IMR-90 (cell line): ENCODE measurements around the gene CAMK2G. TPM values are rescaled to one million over a fixed set of nuclear protein-coding genes. Genes with fewer than 3 reads are reported as not detected.

Source experiments
- ATAC-seq: fragments of 200-7000 bp; cut with Tn5 transposase; 2 replicates; pipeline ENCODE4 v1.9.1; 2020; ENCODE audit warnings: low read depth, mild to moderate bottlenecking, moderate library complexity
- BruUV-seq: library from RNA; stranded (reverse); fragments of 400-500 nt; replicated peaks from 2 replicates; lab custom pipeline; 2021; lab: Mats Ljungman, UMichigan
- CTCF ChIA-PET: fragments of 300-600 bp; formaldehyde crosslinking; extraction: SDS; loops from one replicate; lab custom pipeline; 2021; ENCODE audit warnings: antibody characterized with exemption; lab: Yijun Ruan, JAX
- POLR2A ChIA-PET: fragments of 300-600 bp; sonication (Branson Sonifier 250); formaldehyde crosslinking; loops from one replicate; lab custom pipeline; 2022; ENCODE audit warnings: antibody characterized with exemption; ENCODE audit not compliant: unreplicated experiment; lab: Charles Lee
- DNase-seq: peaks from one replicate; pipeline ENCODE4 v3.0.0; 2013
- H2AFZ ChIP-seq: replicated peaks from 2 replicates; pipeline ENCODE3; 2013; ENCODE audit warnings: low read length, mild to moderate bottlenecking; ENCODE audit not compliant: poor library complexity
- H2AK5ac ChIP-seq: 2 replicates; pipeline ENCODE4 v1.6.1; 2013; ENCODE audit warnings: low read depth, low read length, inconsistent platforms
- H2AK9ac ChIP-seq: replicated peaks from 2 replicates; pipeline ENCODE3; 2013; ENCODE audit warnings: mild to moderate bottlenecking, low read depth, low read length, moderate library complexity; ENCODE audit not compliant: poor library complexity
- H2BK120ac ChIP-seq: 2 replicates; pipeline ENCODE4 v1.6.1; 2013; ENCODE audit warnings: low read depth, low read length, inconsistent platforms
- H2BK15ac ChIP-seq: 3 replicates; pipeline ENCODE4 v1.6.1; 2013; ENCODE audit warnings: low read depth, low read length, inconsistent platforms
- H2BK20ac ChIP-seq: 2 replicates; pipeline ENCODE4 v1.6.1; 2013; ENCODE audit warnings: low read depth, mild to moderate bottlenecking, inconsistent platforms, low read length, moderate library complexity
- H2BK5ac ChIP-seq: 2 replicates; pipeline ENCODE4 v1.6.1; 2013; ENCODE audit warnings: mild to moderate bottlenecking, low read depth, low read length, inconsistent platforms; ENCODE audit not compliant: poor library complexity, severe bottlenecking
- H3K14ac ChIP-seq: replicated peaks from 2 replicates; pipeline ENCODE4 v1.6.1; 2013; ENCODE audit warnings: low read depth, low read length, inconsistent platforms
- H3K18ac ChIP-seq: 2 replicates; pipeline ENCODE4 v1.6.1; 2013; ENCODE audit warnings: low read depth, low read length, control low read depth
- H3K23ac ChIP-seq: 2 replicates; pipeline ENCODE4 v1.6.1; 2013; ENCODE audit warnings: low read depth, low read length, inconsistent platforms
- H3K27ac ChIP-seq: 2 replicates; pipeline ENCODE4 v1.5.1; 2013; ENCODE audit warnings: mild to moderate bottlenecking, control low read depth, low read length; ENCODE audit not compliant: insufficient read depth
- H3K27me3 ChIP-seq: 2 replicates; pipeline ENCODE4 v1.6.1; 2013; ENCODE audit warnings: low read length; ENCODE audit not compliant: control insufficient read depth, insufficient read depth
- H3K36me3 ChIP-seq: 2 replicates; pipeline ENCODE4 v1.6.1; 2013; ENCODE audit warnings: low read length, mixed read lengths; ENCODE audit not compliant: control insufficient read depth, insufficient read depth
- H3K4ac ChIP-seq: 2 replicates; pipeline ENCODE4 v1.6.1; 2013; ENCODE audit warnings: low read depth, low read length, inconsistent platforms
- H3K4me1 ChIP-seq: 2 replicates; pipeline ENCODE4 v1.6.1; 2013; ENCODE audit warnings: low read length, mixed read lengths; ENCODE audit not compliant: control insufficient read depth, insufficient read depth
- H3K4me2 ChIP-seq: 2 replicates; pipeline ENCODE4 v1.6.1; 2013; ENCODE audit warnings: low read depth, mild to moderate bottlenecking, control low read depth, low read length, moderate library complexity
- H3K4me3 ChIP-seq: 2 replicates; pipeline ENCODE4 v1.5.1; 2013; ENCODE audit warnings: low read depth, mild to moderate bottlenecking, control low read depth, low read length, moderate library complexity; ENCODE audit not compliant: insufficient read depth
- H3K56ac ChIP-seq: 2 replicates; pipeline ENCODE4 v1.6.1; 2013; ENCODE audit warnings: low read length, inconsistent platforms; ENCODE audit not compliant: insufficient read depth; ENCODE audit errors: extremely low read depth
- H3K79me1 ChIP-seq, 2 experiments: 2 replicates each; pipeline ENCODE4 v1.6.1; 2013; ENCODE audit warnings: low read length in 2 of 2, inconsistent platforms in 1 of 2, low read depth in 1 of 2
- H3K9ac ChIP-seq: 2 replicates; pipeline ENCODE4 v1.6.1; 2013; ENCODE audit warnings: low read depth, low read length, control low read depth
- H3K9me1 ChIP-seq: 2 replicates; pipeline ENCODE4 v1.6.1; 2013; ENCODE audit warnings: low read length, inconsistent platforms; ENCODE audit not compliant: insufficient read depth
- H3K9me3 ChIP-seq: 2 replicates; pipeline ENCODE4 v1.6.1; 2013; ENCODE audit warnings: low read length; ENCODE audit not compliant: control insufficient read depth, insufficient read depth
- H4K20me1 ChIP-seq: 2 replicates; pipeline ENCODE4 v1.6.1; 2013; ENCODE audit warnings: low read length, inconsistent platforms; ENCODE audit not compliant: insufficient read depth
- H4K5ac ChIP-seq: 2 replicates; pipeline ENCODE4 v1.6.1; 2013; ENCODE audit warnings: mild to moderate bottlenecking, low read depth, low read length, control low read depth
- H4K8ac ChIP-seq, 2 experiments: 2 replicates each; pipeline ENCODE4 v1.6.1; 2013; ENCODE audit warnings: low read depth in 2 of 2, low read length in 2 of 2, control low read depth in 1 of 2, inconsistent platforms in 1 of 2
- H4K91ac ChIP-seq: 2 replicates; pipeline ENCODE4 v1.6.1; 2013; ENCODE audit warnings: low read depth, low read length, inconsistent platforms; ENCODE audit not compliant: insufficient read depth
- BHLHE40 ChIP-seq: fragments of 150-350 bp; IDR thresholded peaks from 2 replicates; pipeline ENCODE4 v1.6.1; 2016; ENCODE audit warnings: mild to moderate bottlenecking, low read depth, low read length
- CEBPB ChIP-seq: IDR thresholded peaks from 2 replicates; pipeline ENCODE4 v1.6.1; 2012; ENCODE audit warnings: low read depth, low read length, improper control_type of control experiment
- ELK1 ChIP-seq: fragments of 150-350 bp; IDR thresholded peaks from 2 replicates; pipeline ENCODE4 v1.6.1; 2016; ENCODE audit warnings: low read depth, mild to moderate bottlenecking, low read length, moderate library complexity, borderline replicate concordance
- MAFK ChIP-seq: IDR thresholded peaks from 2 replicates; pipeline ENCODE4 v1.6.1; 2012; ENCODE audit warnings: low read depth, low read length, improper control_type of control experiment
- MAZ ChIP-seq: IDR thresholded peaks from 2 replicates; pipeline ENCODE4 v1.6.1; 2012; ENCODE audit warnings: low read depth, mild to moderate bottlenecking, low read length, improper control_type of control experiment, moderate library complexity, borderline replicate concordance
- MXI1 ChIP-seq: IDR thresholded peaks from 2 replicates; pipeline ENCODE4 v1.6.1; 2012; ENCODE audit warnings: low read depth, mild to moderate bottlenecking, low read length, moderate library complexity, borderline replicate concordance
- NFE2L2 ChIP-seq: fragments of 150-350 bp; IDR thresholded peaks from 2 replicates; pipeline ENCODE4 v1.6.1; 2016; ENCODE audit warnings: low read depth, mild to moderate bottlenecking, low read length
- POLR2A ChIP-seq: IDR thresholded peaks from 2 replicates; pipeline ENCODE4 v1.6.1; 2012; ENCODE audit warnings: mild to moderate bottlenecking, low read depth, low read length
- RAD21 ChIP-seq: IDR thresholded peaks from 2 replicates; pipeline ENCODE4 v1.6.1; 2012; ENCODE audit warnings: low read length, improper control_type of control experiment
- RFX5 ChIP-seq: IDR thresholded peaks from 2 replicates; pipeline ENCODE4 v1.8.0; 2012; ENCODE audit warnings: low read depth, mild to moderate bottlenecking, low read length, moderate library complexity
- SMC3 ChIP-seq: fragments of 150-350 bp; IDR thresholded peaks from 2 replicates; pipeline ENCODE4 v1.6.1; 2016; ENCODE audit warnings: low read depth, mild to moderate bottlenecking, antibody characterized with exemption, low read length, moderate library complexity
- USF2 ChIP-seq: fragments of 150-350 bp; IDR thresholded peaks from 2 replicates; pipeline ENCODE4 v1.6.1; 2017; ENCODE audit warnings: mild to moderate bottlenecking, antibody characterized with exemption, low read length, low read depth
- WGBS, 2 experiments: methylation state at CpG; one replicate each; pipeline versions ENCODE4 v1.1.5 to v1.1.7; 2013; ENCODE audit warnings: missing lambda C conversion rate in 2 of 2; ENCODE audit not compliant: insufficient read length in 1 of 2; ENCODE audit errors: extremely low coverage in 2 of 2; 5-methylcytosine and 5-hydroxymethylcytosine counted together
- dilution Hi-C: fragments of 300-500 bp; cut with HindIII; formaldehyde crosslinking; loops from one replicate; pipeline ENCODE4 v1.14.3; 2018; ENCODE audit warnings: low sequenced_read_pairs; ENCODE audit not compliant: unreplicated experiment
- in situ Hi-C: fragments of 300-500 bp; cut with MboI; formaldehyde crosslinking; loops from 3 replicates; pipeline ENCODE4 v1.14.3; 2019; ENCODE audit warnings: low sequenced_read_pairs, inconsistent platforms, mixed read lengths
- intact Hi-C: fragments of 100-400 bp; cut with micrococcal nuclease; formaldehyde crosslinking; loops from 2 replicates; pipeline ENCODE4 v1.10.0; 2022
- polyA plus RNA-seq, 3 experiments: library from polyadenylated mRNA; depleted of rRNA; stranded (reverse); fragments of >200 nt; gene quantifications; 2 replicates each; pipeline ENCODE4 v1.2.3, GENCODE V29; 2012; ENCODE audit warnings: low replicate concordance in 1 of 3
- total RNA-seq: library from RNA; depleted of rRNA; stranded (reverse); fragments of >200 nt; gene quantifications from 2 replicates; pipeline ENCODE4 v1.2.3, GENCODE V29; 2012
- TF ChIP-seq, protein P1 (sequence below): conservative IDR thresholded peaks from 2 replicates; pipeline ENCODE4 v1.5.1; 2012; ENCODE audit warnings: mild to moderate bottlenecking, low read depth, low read length, improper control_type of control experiment

Gene CAMK2G
- total and polyA plus RNA-seq, 2 of the 4 experiments (the other 2 are of a cell fraction) = 20.4 to 25.4 TPM

- Histone ChIP-seq H3K4me3 (no peak overlapping the region), H3K56ac (no peak overlapping the region), H2BK20ac (no peak overlapping the region), H4K5ac (no peak overlapping the region), H2BK5ac (no peak overlapping the region), H4K20me1 (no peaks in the 10 kb centered on the region), H3K9me1 (peaks cover 12% of the 10 kb centered on the region; the same call in 1 of the 2 replicates), H3K36me3 (peaks cover 30% of the 10 kb centered on the region), H3K14ac (no peak overlapping the region), H3K9me3 (no peaks in the 10 kb centered on the region), H2BK120ac (no peak overlapping the region), H2AK9ac (no peak overlapping the region), H3K18ac (no peak overlapping the region), H3K79me1 (peaks cover 0 to 4% of the 10 kb centered on the region in 2 experiments; a peak in 1 of 4 replicates), H3K4ac (no peak overlapping the region), H2BK15ac (no peak overlapping the region), H3K27ac (no peak overlapping the region), H4K8ac (no peak overlapping the region), H4K91ac (no peak overlapping the region), H2AFZ (no peak overlapping the region), H2AK5ac (no peak overlapping the region), H3K4me1 (no peaks in the 10 kb centered on the region; the same call in 1 of the 2 replicates), H3K27me3 (no peaks in the 10 kb centered on the region), H3K23ac (no peak overlapping the region), H3K9ac (no peak overlapping the region), H3K4me2 (no peak overlapping the region)
- no peak for TF ChIP-seq USF2
- TF ChIP-seq RFX5 = no peak
- no peak for TF ChIP-seq NFE2L2
- no peak for TF ChIP-seq MAZ
- no peak for TF ChIP-seq ELK1
- no peak for TF ChIP-seq POLR2A
- TF ChIP-seq MXI1 = no peak
- no peak for TF ChIP-seq CEBPB
- no peak for TF ChIP-seq MAFK
- no peak for TF ChIP-seq RAD21
- TF ChIP-seq BHLHE40 = no peak
- TF ChIP-seq SMC3 = no peak
- TF ChIP-seq, protein P1, sequence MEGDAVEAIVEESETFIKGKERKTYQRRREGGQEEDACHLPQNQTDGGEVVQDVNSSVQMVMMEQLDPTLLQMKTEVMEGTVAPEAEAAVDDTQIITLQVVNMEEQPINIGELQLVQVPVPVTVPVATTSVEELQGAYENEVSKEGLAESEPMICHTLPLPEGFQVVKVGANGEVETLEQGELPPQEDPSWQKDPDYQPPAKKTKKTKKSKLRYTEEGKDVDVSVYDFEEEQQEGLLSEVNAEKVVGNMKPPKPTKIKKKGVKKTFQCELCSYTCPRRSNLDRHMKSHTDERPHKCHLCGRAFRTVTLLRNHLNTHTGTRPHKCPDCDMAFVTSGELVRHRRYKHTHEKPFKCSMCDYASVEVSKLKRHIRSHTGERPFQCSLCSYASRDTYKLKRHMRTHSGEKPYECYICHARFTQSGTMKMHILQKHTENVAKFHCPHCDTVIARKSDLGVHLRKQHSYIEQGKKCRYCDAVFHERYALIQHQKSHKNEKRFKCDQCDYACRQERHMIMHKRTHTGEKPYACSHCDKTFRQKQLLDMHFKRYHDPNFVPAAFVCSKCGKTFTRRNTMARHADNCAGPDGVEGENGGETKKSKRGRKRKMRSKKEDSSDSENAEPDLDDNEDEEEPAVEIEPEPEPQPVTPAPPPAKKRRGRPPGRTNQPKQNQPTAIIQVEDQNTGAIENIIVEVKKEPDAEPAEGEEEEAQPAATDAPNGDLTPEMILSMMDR = no peak
- in situ Hi-C loops = no loop called here
- ChIA-PET CTCF (no interaction called here), POLR2A (no interaction called here)
- intact Hi-C loops = no loop called here
- dilution Hi-C loops = no loop called here
- no peak for DNase-seq
- ATAC-seq = no peak
- no CpG with 5 or more reads among the region's 7 CpGs for WGBS, 2 experiments
- BruUV-seq = no TSS peak
Measured at GRCh38 chr10:73823391-73823790, 51.0 kb downstream of the CAMK2G start.
